ENCODE data around the gene FOXJ3.

Gene FOXJ3

GRCh38 chr1:42335050-42335808 lies at the start of gene FOXJ3:
Gene FOXJ3, minus strand, starts transcription at chr1:42335235. Its CDS starts 24,142 bp downstream, at chr1:42311093.
- peak; percentile 92 to 93 for DNase-seq (ENCODE audit: low read depth in 2 of 2)

DNA sequence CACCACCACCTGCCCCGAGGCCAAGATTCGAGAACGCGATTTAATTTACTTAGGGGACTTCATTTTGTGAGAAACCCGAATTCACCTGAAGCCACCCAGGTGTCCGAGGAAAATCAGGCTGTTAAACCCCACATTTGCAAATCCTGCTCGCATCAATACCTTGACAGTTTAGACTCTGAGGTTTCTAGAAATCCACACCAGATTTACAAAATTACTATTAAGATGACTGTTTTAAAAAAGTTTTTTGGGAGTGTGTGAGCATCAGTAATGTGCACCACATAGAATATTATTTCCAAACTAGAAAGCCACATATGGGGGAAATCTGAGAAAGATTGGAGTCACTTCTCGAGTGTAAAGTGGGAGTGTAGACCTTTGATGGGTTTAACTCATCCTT lies 46.2 kb upstream of the FOXJ3 start:
- DNase-seq (ENCODE audit: low read depth in 2 of 2) = no peak

DNA sequence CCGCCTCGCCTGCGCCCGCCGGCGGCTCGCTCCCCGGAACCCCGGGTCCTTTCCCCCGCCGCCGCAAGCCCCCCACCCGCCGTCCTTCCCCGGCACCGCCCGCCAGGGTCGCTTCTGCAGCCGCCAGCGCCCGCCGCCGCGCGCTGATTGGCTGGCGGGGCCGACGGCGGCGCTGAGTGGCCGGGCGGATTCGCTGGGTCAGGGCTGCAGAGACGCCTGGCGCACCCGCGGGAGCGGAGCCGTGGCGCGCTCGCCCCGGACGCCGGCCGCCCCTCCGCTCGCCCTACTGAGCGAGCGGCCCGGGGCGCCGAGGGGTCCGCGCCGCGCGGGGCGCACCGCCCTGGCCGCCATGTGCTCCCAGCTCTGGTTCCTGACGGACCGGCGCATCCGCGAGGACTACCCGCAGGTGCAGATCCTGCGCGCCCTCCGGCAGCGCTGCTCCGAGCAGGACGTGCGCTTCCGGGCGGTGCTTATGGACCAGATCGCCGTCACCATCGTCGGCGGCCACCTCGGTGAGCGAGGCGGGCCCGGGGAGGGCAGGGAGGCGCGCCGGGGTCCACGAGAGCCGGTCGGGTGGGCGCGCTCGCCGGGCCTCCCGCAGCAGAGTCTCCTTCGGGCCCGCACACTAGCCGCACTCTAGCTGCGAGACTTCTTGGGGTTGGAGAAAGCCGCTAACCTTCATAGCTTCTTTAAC lies 45.7 kb upstream of the FOXJ3 start, which contains the start of gene RIMKLA:
RIMKLA (plus strand) TSS at position 207 of the 694 bp plus-strand sequence; CDS start at position 350, 143 bp downstream.
- DNase-seq (ENCODE audit: low read depth in 2 of 2) = no peak

GRCh38 chr1:42379794-42380585 lies 45.0 kb upstream of the FOXJ3 start:
- no peak for DNase-seq (ENCODE audit: low read depth in 2 of 2)

GRCh38 chr1:42372796-42373195 lies 37.8 kb upstream of the FOXJ3 start:
- no peak for DNase-seq (ENCODE audit: low read depth in 2 of 2)

DNA sequence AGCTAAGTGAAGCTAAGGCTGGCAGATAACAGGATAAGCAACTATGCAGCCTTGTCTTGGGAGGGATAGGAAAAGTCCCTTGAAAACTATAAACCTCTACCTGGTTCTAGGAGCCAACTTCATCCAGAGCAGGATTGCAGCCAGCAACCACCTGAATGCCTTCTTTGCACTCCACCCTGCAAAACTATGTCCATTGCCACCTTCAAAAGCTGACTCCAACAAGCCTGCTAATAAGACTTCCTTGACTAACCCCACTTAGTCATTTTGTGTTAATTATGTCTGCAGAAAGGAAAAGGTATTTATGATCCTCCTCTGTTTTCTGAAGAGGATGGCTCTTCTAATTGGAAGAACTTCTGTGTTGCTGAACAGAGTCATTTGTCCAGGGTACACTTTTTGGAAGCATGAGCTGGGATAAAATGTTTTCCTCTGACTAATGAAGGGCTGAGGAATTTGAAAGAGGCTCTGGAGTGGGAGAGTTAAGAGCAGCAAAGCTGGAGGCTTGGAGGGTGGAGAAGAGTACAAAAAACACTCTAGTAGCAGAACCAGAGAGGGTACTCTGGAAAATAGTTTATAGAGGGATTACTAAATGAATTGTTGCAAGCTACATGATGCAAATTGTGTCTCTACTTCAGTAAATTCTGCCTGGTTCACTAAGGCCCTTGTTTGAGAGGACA lies 36.0 kb upstream of the FOXJ3 start:
- no peak for DNase-seq (ENCODE audit: low read depth in 2 of 2)

DNA sequence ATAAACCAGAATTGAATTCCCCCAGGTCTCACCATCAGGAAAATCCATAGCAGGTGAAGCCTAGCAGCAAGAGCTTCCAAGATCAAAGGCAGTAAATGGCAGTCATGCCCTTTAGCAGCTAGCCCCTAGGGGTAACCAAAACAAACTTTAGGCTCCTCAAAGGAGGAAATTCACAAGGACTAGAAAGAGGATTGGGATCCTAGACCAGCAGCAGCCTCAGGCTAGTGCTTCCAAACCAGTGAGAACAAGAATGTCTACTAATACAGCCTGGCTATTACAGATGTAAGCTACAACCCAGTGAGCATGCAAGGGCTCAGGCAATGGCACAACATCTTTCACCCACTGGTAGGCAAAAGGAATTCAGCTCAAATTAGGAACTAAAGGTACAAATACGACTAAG lies 34.4 kb upstream of the FOXJ3 start:
- no peak for DNase-seq (ENCODE audit: low read depth in 2 of 2)

GRCh38 chr1:42368096-42368795 lies 33.2 kb upstream of the FOXJ3 start:
- DNase-seq (ENCODE audit: low read depth in 2 of 2) = no peak

GRCh38 chr1:42365118-42365517 lies 30.1 kb upstream of the FOXJ3 start:
- no peak for DNase-seq (ENCODE audit: low read depth in 2 of 2)

GRCh38 chr1:42364542-42364941 lies 29.5 kb upstream of the FOXJ3 start:
- no peak for DNase-seq (ENCODE audit: low read depth in 2 of 2)

DNA sequence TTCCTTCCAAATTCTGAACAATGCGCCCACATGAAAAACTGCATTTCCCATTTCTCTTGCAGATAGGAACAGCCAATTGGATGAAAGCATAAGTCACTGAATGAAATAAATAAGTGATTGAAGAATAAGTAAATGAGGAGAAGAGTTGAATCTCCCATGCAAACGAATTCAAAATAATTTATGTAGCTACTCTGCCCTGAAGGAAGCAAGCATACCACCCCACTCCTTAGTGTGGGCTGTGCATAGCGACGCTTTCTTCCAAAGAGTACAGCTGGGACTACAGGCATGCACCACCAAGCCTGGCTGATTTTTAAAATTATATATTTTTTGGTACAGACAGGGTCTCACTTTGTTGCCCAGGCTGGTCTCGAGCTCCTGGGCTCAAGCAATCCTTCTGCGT lies 29.1 kb upstream of the FOXJ3 start:
- no peak for DNase-seq (ENCODE audit: low read depth in 2 of 2)

- DNase-seq (ENCODE audit: low read depth in 2 of 2) = no peak
Observed at GRCh38 chr1:42359466-42359865, 24.4 kb upstream of the FOXJ3 start.

- no peak for DNase-seq (ENCODE audit: low read depth in 2 of 2)
Observed at GRCh38 chr1:42358791-42359190, 23.8 kb upstream of the FOXJ3 start.

DNA sequence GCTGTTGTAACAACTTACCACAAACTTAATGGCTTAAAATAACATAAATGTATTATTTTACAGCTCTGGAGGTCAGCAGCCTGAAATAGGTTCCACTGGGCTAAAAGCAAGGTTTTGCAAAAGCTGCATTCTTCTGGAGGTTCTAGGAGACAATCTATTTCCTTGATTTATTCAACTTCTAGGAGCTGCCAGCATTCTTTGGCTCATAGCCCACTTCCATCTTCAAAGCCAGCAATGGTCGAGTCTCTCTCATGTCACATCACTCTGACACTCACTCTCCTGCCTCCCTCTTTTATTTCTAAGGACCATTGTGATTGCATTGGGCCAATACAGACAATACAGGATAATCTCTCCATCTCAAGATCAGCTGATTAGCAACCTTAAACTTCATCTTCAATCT lies 15.1 kb upstream of the FOXJ3 start:
- no peak for DNase-seq (ENCODE audit: low read depth in 2 of 2)

GRCh38 chr1:42348498-42348897 lies 13.5 kb upstream of the FOXJ3 start:
- no peak for DNase-seq (ENCODE audit: low read depth in 2 of 2)

- no peak for DNase-seq (ENCODE audit: low read depth in 2 of 2)
Observed at GRCh38 chr1:42343049-42343448, 8.0 kb upstream of the FOXJ3 start.

DNA sequence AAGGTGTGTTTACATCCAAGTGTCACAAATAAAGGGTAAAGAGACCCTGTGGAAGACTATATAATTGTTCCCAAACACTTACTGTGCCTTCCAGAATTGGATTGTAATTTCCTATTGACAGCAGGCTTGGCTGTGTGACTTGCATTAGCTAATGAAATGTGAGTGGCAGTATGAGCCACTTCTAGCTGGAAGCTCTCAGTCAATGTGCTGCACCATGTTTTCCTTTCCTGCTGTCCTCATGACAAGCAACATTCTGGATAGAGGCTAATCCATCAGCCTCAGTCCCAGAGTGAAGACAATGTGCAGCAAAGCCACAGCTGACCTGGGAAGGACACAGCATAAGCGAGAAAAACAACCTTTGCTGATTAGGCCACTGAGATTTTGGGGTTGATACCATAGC lies 5.9 kb upstream of the FOXJ3 start:
- DNase-seq (ENCODE audit: low read depth in 2 of 2) = no peak

DNA sequence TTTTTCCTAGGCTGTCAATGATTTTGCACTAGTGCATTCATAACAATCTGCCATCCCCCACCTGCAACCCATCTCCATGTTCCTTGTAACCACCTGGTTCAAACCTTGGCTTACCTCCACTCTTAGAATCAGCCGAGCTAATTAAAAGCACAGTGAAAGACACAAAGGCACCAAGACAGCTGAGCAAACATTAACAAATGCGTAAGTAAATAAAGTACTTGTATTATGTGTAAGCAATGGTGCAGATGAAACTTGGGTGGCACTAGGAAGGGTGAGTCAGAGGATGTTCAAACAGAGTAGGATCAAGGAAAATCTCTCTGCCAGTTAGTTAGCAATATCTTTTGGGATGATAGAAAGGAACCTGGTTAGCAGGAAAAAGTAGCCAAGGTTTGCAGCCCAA lies 5.1 kb upstream of the FOXJ3 start:
- DNase-seq (ENCODE audit: low read depth in 2 of 2) = no peak

GRCh38 chr1:42336978-42337377 lies 1.9 kb upstream of the FOXJ3 start:
- no peak for DNase-seq (ENCODE audit: low read depth in 2 of 2)

GRCh38 chr1:42335809-42336518 lies 929 bp upstream of the FOXJ3 start:
- peak; percentile 23 to 26 for DNase-seq (ENCODE audit: low read depth in 2 of 2)

All from fibroblast of skin of left quadriceps (primary cell).